ENCODE data around the gene CHPF. TPM values are rescaled to one million over a fixed set of nuclear protein-coding genes. Genes with fewer than 3 reads are reported as not detected.

The CHPF gene
- total and polyA plus RNA-seq, 2 donors (not counting 3 experiments of a cell fraction or from before 2014, with no cell fraction given), result 0.24 to 0.32 TPM

DNA sequence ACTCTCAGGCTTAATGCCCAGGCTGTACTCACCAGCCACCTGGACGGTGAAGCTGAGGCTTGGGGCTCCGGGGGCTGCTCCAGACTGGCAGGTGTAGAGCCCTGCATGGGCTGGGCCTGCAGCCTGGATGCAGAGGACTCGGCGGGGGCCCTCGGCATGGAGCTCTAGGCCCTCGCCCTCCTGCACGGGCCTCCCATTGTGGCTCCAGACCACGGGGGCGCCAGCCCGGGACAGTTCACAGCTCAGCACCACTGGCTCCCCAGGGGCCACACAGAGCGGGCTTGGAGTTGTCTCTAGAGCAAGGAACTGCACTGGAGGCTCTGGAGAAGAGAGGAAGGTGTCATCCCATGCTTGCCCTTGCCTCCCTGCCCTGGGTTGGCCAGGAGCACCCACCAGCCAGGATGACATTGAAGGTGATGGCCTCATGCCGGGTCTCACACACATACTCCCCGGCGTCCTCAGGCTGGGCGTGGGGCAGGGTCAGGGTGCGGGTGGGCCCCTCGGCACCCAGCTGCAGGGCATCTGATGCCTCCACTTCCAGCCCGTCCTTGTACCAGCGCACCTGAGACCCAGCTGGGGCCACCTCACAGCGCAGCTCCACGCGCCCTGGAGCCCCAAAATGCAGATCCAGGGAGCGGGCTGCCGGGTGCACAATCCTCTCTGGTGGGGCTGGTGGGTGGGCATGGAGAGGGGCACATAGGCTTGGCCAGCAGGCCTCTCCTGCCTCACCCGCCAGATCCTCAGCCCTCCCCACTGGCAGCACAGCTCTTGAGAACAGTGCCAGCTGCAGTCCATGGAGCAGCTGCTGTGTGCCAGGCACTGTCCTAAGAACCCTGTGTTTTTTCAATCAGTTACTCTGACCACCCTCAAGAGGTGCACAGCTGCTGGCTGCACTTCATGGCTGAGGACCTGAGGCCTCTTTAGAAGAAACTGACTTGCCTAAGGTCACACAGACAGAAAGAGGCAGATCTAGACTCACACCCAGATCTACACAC lies 14.5 kb upstream of the CHPF start:
- intact Hi-C loops (cut with micrococcal nuclease), result no loop called here
- no peak overlapping the region for H3K4me2 ChIP-seq (ENCODE audit: insufficient read depth, low read length)
- no peaks in the 10 kb centered on the region for H4K20me1 ChIP-seq (replicated peaks; ENCODE audit: control insufficient read depth, extremely low read depth, insufficient read depth, low read length)
- BruUV-seq (replicated peaks), result no TSS peak
- H3K27me3 ChIP-seq (ENCODE audit: control insufficient read depth in 2 of 2, insufficient read depth in 2 of 2, low read length in 2 of 2), result peaks cover 2 to 7% of the 10 kb centered on the region in 2 experiments
- H3K4me1 ChIP-seq (ENCODE audit: control insufficient read depth, extremely low read depth, insufficient read depth, low read length), result no peaks in the 10 kb centered on the region
- H3K79me2 ChIP-seq (ENCODE audit: control insufficient read depth, insufficient read depth, low read length), result no peaks in the 10 kb centered on the region
- no peak for TF ChIP-seq POLR2A (IDR thresholded peaks at IDR 0.05; ENCODE audit: low read depth, low read length)
- no peak for TF ChIP-seq JUN (IDR thresholded peaks at IDR 0.05; ENCODE audit: borderline replicate concordance, insufficient read depth, insufficient read length, low read depth)
- TF ChIP-seq POLR2AphosphoS5 (IDR thresholded peaks at IDR 0.05; ENCODE audit: insufficient read depth, low read depth, low read length), result no peak
- no peak for TF ChIP-seq FOS (IDR thresholded peaks at IDR 0.05; ENCODE audit: borderline replicate concordance, insufficient read depth, low read length)
- TF ChIP-seq, protein P1, sequence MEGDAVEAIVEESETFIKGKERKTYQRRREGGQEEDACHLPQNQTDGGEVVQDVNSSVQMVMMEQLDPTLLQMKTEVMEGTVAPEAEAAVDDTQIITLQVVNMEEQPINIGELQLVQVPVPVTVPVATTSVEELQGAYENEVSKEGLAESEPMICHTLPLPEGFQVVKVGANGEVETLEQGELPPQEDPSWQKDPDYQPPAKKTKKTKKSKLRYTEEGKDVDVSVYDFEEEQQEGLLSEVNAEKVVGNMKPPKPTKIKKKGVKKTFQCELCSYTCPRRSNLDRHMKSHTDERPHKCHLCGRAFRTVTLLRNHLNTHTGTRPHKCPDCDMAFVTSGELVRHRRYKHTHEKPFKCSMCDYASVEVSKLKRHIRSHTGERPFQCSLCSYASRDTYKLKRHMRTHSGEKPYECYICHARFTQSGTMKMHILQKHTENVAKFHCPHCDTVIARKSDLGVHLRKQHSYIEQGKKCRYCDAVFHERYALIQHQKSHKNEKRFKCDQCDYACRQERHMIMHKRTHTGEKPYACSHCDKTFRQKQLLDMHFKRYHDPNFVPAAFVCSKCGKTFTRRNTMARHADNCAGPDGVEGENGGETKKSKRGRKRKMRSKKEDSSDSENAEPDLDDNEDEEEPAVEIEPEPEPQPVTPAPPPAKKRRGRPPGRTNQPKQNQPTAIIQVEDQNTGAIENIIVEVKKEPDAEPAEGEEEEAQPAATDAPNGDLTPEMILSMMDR (IDR thresholded peaks at IDR 0.05; ENCODE audit: extremely low read depth in 1 of 2, insufficient read depth in 1 of 2, low read depth in 1 of 2, low read length in 2 of 2), result no peak
- no peak for TF ChIP-seq GATA2 (IDR thresholded peaks at IDR 0.05; ENCODE audit: insufficient read depth, insufficient read length, low read depth, low read length)
- TF ChIP-seq MYC (IDR thresholded peaks at IDR 0.05; ENCODE audit: low read depth, low read length), result no peak
- TF ChIP-seq, protein P2, sequence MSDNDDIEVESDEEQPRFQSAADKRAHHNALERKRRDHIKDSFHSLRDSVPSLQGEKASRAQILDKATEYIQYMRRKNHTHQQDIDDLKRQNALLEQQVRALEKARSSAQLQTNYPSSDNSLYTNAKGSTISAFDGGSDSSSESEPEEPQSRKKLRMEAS (IDR thresholded peaks at IDR 0.05; ENCODE audit: insufficient read depth, insufficient read length), result no peak
- no peak overlapping the region for H3K9ac ChIP-seq (replicated peaks; ENCODE audit: extremely low read depth, insufficient read depth, low read length)
- ChIA-PET POLR2A (no interaction called here), CTCF (interaction anchor here (1.0 to 1.3 kb wide), 3 partner anchors 13 to 18 kb away, joined by 3 to 5 read pairs (median 3); partner anchors contain the start of gene OBSL1)
- no peak for FAIRE-seq
- H3K9me3 ChIP-seq (replicated peaks; ENCODE audit: control insufficient read depth, insufficient read depth, low read length), result no peaks in the 10 kb centered on the region
- H3K27ac ChIP-seq (ENCODE audit: insufficient read depth, low read depth, low read length), result no peak overlapping the region
- dilution Hi-C loops (cut with MboI; ENCODE audit: extremely low pct_ligation_motif_present, low sequenced_read_pairs), result no loop called here
- DNase-seq (ENCODE audit: low read depth, low spot score), result no peak
- no peaks in the 10 kb centered on the region for H3K9me1 ChIP-seq (replicated peaks; ENCODE audit: control insufficient read depth, extremely low read depth, insufficient read depth, low read length)
- no peaks in the 10 kb centered on the region for H3K36me3 ChIP-seq (ENCODE audit: control insufficient read depth in 2 of 2, extremely low read depth in 1 of 2, insufficient read depth in 2 of 2, low read length in 2 of 2)
- H3K4me3 ChIP-seq (replicated peaks in 1 of 3; ENCODE audit: insufficient read depth in 1 of 3, low read depth in 1 of 3, low read length in 3 of 3), result no peak overlapping the region
- H2AFZ ChIP-seq (ENCODE audit: low read depth, low read length), result no peak overlapping the region
